Mucosa of rectum (tissue), 2 donors: ENCODE measurements around the gene MGAT4A.

Experiments
- H3K27ac ChIP-seq, 2 donors: one replicate each; pipeline ENCODE4 v1.7.0; 2013; ENCODE audit warnings: inconsistent platforms in 2 of 2, low read depth in 2 of 2, low read length in 2 of 2
- H3K27me3 ChIP-seq, 2 donors: one replicate each; pipeline ENCODE4 v1.7.0; 2013; ENCODE audit warnings: low read length in 2 of 2; ENCODE audit not compliant: control insufficient read depth in 2 of 2, insufficient read depth in 2 of 2
- H3K36me3 ChIP-seq, 2 donors: one replicate each; pipeline ENCODE4 v1.7.0; 2013; ENCODE audit warnings: low read length in 2 of 2; ENCODE audit not compliant: control insufficient read depth in 2 of 2, insufficient read depth in 2 of 2
- H3K4me1 ChIP-seq, 2 donors: one replicate each; pipeline ENCODE4 v1.7.0; 2013; ENCODE audit warnings: low read length in 2 of 2, mild to moderate bottlenecking in 1 of 2; ENCODE audit not compliant: control insufficient read depth in 2 of 2, insufficient read depth in 2 of 2
- H3K4me3 ChIP-seq, 2 donors: one replicate each; pipeline ENCODE4 v1.7.0; 2013; ENCODE audit warnings: low read length in 2 of 2
- H3K9ac ChIP-seq, 2 donors: one replicate each; pipeline ENCODE4 v1.7.0; 2013; ENCODE audit warnings: low read length in 2 of 2, low read depth in 1 of 2, mild to moderate bottlenecking in 1 of 2
- H3K9me3 ChIP-seq, 2 donors: one replicate each; pipeline ENCODE4 v1.7.0; 2013; ENCODE audit warnings: low read length in 2 of 2; ENCODE audit not compliant: control insufficient read depth in 2 of 2
- donor health status: healthy.
- donor health status: Normal muscosa, but diverticular disease.

The MGAT4A gene

DNA sequence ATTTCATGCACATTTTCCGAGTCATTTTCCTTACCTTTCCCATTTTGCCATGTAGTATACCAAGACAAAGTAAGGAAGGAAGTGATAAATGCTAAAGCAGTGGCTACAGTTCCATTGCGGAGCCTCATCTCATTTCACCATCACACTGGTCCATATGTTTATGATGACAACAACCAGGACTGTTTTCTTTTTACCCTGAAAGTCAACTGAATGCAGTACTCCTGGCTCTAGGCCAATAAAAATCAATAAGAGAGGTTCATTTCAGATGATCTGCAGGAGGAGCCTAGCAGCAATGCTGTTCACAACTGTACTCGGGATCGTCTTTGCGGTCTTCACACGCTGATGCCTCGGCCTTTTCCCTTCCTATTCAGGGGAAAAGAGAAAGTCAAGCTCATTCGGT lies 4.7 kb downstream of the MGAT4A start:
- Histone ChIP-seq H3K4me3 (peak overlapping the region; percentile 34 to 43), H3K9me3 (no peaks in the 10 kb centered on the region), H3K4me1 (peaks cover 19 to 31% of the 10 kb centered on the region in 2 donors), H3K36me3 (peaks cover 13 to 20% of the 10 kb centered on the region in 2 donors), H3K9ac (peak overlapping the region in 1 of 2 donors; percentile 1), H3K27me3 (no peaks in the 10 kb centered on the region), H3K27ac (peak overlapping the region in 1 of 2 donors; percentile 34)

DNA sequence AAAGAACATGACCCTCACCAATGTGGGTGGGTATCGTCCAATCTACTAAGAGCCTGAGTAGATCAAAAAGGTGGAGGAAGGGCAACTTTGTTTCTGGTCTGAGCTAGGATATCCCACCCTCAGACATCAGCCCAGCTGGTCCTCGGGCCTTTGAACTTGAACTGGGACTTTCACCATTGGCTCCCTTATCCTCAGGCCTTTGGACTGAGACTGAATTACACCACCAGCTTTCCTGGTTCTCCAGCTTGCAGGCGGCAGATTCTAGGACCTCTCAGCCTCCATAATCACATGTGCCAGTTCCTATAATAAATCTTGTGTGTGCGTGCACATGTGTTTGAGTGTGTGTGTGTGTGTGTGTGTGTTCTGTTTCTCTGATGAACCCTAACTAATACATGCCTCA lies 10.6 kb downstream of the MGAT4A start:
- Histone ChIP-seq H3K9ac (no peak overlapping the region), H3K36me3 (peaks cover 21 to 29% of the 10 kb centered on the region in 2 donors), H3K4me1 (no peaks in the 10 kb centered on the region), H3K9me3 (no peaks in the 10 kb centered on the region), H3K27ac (no peak overlapping the region), H3K4me3 (no peak overlapping the region), H3K27me3 (no peaks in the 10 kb centered on the region)

DNA sequence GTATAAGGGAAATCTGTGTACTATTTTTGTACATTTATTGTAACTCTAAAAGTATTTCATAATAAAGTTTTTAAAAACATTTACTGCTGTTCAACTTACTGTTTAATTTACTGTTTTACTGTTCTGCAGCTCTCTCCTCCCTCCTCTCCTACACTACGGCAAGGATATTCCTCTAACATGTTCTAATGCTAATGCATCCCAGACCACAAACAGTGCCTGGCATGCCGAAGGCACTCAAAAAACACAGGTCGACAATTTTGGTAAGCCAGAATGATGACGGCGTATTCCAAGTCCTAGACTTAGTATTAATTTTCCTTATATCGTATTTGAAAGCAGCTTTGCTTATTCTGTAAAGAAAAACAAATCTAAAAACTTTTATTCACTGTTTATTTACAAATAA lies 13.3 kb downstream of the MGAT4A start:
- Histone ChIP-seq H3K4me3 (no peak overlapping the region), H3K9ac (no peak overlapping the region), H3K4me1 (no peaks in the 10 kb centered on the region), H3K27me3 (no peaks in the 10 kb centered on the region), H3K27ac (no peak overlapping the region), H3K9me3 (no peaks in the 10 kb centered on the region), H3K36me3 (peaks cover 16 to 17% of the 10 kb centered on the region in 2 donors)

- H3K27ac ChIP-seq = no peak overlapping the region
- H3K9me3 ChIP-seq = no peaks in the 10 kb centered on the region
- H3K27me3 ChIP-seq = no peaks in the 10 kb centered on the region
- H3K9ac ChIP-seq = no peak overlapping the region
- peaks cover 10 to 11% of the 10 kb centered on the region in 2 donors for H3K36me3 ChIP-seq
- no peaks in the 10 kb centered on the region for H3K4me1 ChIP-seq
- no peak overlapping the region for H3K4me3 ChIP-seq
These were observed 14.1 kb downstream of the MGAT4A start for GRCh38 chr2:98716786-98717185.

DNA sequence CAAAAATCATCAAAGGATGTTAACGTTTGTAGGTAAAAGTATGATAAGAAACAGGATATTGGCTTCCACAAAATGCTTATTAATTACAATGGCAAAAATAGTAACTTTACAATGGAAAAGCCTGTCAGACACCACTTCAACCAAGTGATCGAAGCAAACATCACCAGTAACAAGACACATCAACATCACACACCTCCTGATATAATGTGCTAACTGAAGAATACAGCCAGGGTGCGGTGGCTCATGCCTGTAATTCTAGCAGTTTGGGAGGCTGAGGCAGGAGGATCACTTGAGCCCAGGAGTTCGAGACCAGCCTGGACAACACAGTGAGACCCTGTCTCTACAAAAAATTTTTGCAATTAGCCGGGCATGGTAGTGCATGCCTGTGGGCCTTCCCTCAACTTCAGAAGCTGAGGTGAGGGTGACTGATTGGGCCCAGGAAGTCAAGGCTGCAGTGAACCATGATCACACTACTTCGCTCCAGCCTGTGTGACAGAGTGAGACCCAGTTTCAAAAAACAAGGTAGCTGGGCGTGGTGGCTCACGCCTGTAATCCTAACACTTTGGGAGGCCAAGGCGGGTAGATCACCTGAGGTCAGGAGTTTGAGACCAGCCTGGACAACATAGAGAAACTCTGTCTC lies 15.0 kb downstream of the MGAT4A start:
- no peaks in the 10 kb centered on the region for H3K27me3 ChIP-seq
- H3K4me3 ChIP-seq = no peak overlapping the region
- no peaks in the 10 kb centered on the region for H3K9me3 ChIP-seq
- no peaks in the 10 kb centered on the region for H3K4me1 ChIP-seq
- H3K9ac ChIP-seq = no peak overlapping the region
- H3K27ac ChIP-seq = no peak overlapping the region
- H3K36me3 ChIP-seq = peaks cover 8 to 11% of the 10 kb centered on the region in 2 donors

DNA sequence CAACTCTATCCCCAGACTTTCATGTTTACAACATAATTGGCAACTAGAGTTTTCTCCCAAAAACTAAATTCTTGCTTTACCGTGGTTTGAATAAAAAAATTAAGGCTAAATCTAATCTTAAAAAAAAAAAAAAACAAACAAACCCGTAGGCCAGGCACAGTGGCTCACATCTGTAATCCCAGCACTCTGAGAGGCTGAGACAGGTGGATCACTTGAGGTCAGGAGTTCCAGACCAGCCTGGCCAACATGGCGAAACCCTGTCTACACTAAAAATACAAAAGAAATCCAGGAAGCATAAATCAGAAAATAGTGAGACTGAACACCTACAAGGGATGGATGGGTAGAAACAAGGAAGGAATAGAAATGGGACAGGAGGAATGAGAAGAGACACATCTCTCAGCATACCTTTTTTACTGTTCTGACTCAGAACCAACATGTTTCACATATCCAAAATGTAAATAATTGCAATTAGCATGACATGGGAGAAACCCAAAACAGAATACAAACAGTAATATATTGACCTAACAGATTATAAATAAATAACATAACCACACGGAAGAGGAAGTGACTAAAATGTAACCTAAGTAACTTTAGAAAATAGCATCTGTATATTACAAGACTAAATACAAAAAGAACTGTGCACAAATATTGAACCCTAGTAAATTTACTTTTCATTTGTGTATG lies 17.5 kb downstream of the MGAT4A start:
- Histone ChIP-seq H3K9me3 (no peaks in the 10 kb centered on the region), H3K4me3 (no peak overlapping the region), H3K9ac (no peak overlapping the region), H3K27me3 (no peaks in the 10 kb centered on the region), H3K36me3 (peaks cover 0 to 3% of the 10 kb centered on the region in 2 donors), H3K4me1 (peaks cover 0 to 10% of the 10 kb centered on the region in 2 donors), H3K27ac (no peak overlapping the region)

DNA sequence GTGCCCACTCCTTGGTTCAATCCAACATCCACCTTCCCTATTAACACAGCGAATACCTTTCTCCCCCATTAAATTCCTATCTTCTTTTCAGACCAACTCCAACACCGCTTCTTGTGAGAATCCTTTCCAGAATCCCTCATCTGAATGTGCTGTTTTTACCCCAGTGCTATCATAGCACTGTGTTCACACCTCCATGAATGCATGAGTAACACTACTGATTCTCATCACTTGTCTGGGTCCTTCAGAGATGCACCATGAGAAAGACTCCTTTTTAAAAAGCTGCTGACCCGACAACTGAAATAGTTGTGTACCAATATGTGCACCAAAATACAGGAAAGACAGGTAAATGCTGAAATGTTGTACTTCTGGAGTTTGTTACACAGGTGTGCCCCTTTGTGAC lies 18.8 kb downstream of the MGAT4A start:
- Histone ChIP-seq H3K36me3 (no peaks in the 10 kb centered on the region), H3K4me1 (peaks cover 4 to 16% of the 10 kb centered on the region in 2 donors), H3K9me3 (no peaks in the 10 kb centered on the region), H3K27me3 (no peaks in the 10 kb centered on the region), H3K27ac (no peak overlapping the region), H3K4me3 (no peak overlapping the region), H3K9ac (no peak overlapping the region)

GRCh38 chr2:98711506-98711905 lies 19.4 kb downstream of the MGAT4A start:
- Histone ChIP-seq H3K9ac (no peak overlapping the region), H3K27me3 (no peaks in the 10 kb centered on the region), H3K9me3 (no peaks in the 10 kb centered on the region), H3K4me3 (no peak overlapping the region), H3K4me1 (peaks cover 4 to 16% of the 10 kb centered on the region in 2 donors), H3K36me3 (no peaks in the 10 kb centered on the region), H3K27ac (no peak overlapping the region)

GRCh38 chr2:98710734-98711133 lies 20.2 kb downstream of the MGAT4A start:
- Histone ChIP-seq H3K27me3 (no peaks in the 10 kb centered on the region), H3K9ac (no peak overlapping the region), H3K9me3 (no peaks in the 10 kb centered on the region), H3K4me3 (no peak overlapping the region), H3K27ac (no peak overlapping the region), H3K36me3 (no peaks in the 10 kb centered on the region), H3K4me1 (peaks cover 4 to 16% of the 10 kb centered on the region in 2 donors)

DNA sequence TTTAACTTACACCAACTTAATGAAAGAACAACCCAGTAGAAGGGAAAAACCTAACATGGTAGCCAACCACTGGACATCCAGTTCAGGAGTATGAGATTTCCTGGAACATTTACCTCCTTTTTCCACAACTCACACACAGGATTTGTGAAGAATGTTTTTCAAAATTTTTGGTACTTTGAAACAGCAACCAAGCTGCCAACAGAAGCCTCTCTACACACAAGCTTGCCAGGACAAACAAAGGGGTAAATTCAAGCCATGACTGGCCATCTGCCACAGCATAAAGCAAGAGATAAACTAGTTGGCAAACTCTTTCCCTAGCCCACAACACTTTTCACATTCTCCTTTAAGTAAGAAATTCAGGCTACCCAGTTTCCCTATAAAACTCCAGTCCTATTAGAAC lies 21.4 kb downstream of the MGAT4A start:
- H3K27me3 ChIP-seq = no peaks in the 10 kb centered on the region
- no peaks in the 10 kb centered on the region for H3K36me3 ChIP-seq
- no peak overlapping the region for H3K27ac ChIP-seq
- H3K9me3 ChIP-seq = no peaks in the 10 kb centered on the region
- H3K9ac ChIP-seq = no peak overlapping the region
- no peak overlapping the region for H3K4me3 ChIP-seq
- peaks cover 9 to 24% of the 10 kb centered on the region in 2 donors for H3K4me1 ChIP-seq
